Skeletal muscle satellite cell (primary cell): Measurements from ENCODE around the gene ZNF608. TPM values are rescaled to one million over a fixed set of nuclear protein-coding genes. Genes with fewer than 3 reads are reported as not detected.
A peak's percentile ranks its signal among the peaks of the same experiment; 100 is the strongest.

Experiments used
- H3K27me3 ChIP-seq: 2 replicates; pipeline ENCODE4 v1.7.0; 2013; ENCODE audit warnings: low read length; ENCODE audit not compliant: control insufficient read depth, insufficient read depth
- H3K36me3 ChIP-seq: 2 replicates; pipeline ENCODE4 v1.7.0; 2013; ENCODE audit warnings: mild to moderate bottlenecking, control low read depth, low read length; ENCODE audit not compliant: insufficient read depth
- H3K4me1 ChIP-seq: 2 replicates; pipeline ENCODE4 v1.7.0; 2013; ENCODE audit warnings: low read length; ENCODE audit not compliant: control insufficient read depth, insufficient read depth
- H3K4me2 ChIP-seq: 2 replicates; pipeline ENCODE4 v1.7.0; 2013; ENCODE audit warnings: mild to moderate bottlenecking, low read length
- H3K4me3 ChIP-seq: 2 replicates; pipeline ENCODE4 v1.7.0; 2013; ENCODE audit warnings: low read length
- H3K9ac ChIP-seq: 2 replicates; pipeline ENCODE4 v1.7.0; 2013; ENCODE audit warnings: mild to moderate bottlenecking, low read depth, low read length, moderate library complexity
- H3K9me3 ChIP-seq: replicated peaks from 2 replicates; pipeline ENCODE4 v1.7.0; 2013; ENCODE audit warnings: mild to moderate bottlenecking, control low read depth, low read length
- total RNA-seq: library from RNA; depleted of rRNA; stranded (reverse); fragments of >200 nt; gene quantifications from 2 replicates; pipeline ENCODE4 v1.2.3, GENCODE V29; 2012; rRNA removed

Gene ZNF608, protein sequence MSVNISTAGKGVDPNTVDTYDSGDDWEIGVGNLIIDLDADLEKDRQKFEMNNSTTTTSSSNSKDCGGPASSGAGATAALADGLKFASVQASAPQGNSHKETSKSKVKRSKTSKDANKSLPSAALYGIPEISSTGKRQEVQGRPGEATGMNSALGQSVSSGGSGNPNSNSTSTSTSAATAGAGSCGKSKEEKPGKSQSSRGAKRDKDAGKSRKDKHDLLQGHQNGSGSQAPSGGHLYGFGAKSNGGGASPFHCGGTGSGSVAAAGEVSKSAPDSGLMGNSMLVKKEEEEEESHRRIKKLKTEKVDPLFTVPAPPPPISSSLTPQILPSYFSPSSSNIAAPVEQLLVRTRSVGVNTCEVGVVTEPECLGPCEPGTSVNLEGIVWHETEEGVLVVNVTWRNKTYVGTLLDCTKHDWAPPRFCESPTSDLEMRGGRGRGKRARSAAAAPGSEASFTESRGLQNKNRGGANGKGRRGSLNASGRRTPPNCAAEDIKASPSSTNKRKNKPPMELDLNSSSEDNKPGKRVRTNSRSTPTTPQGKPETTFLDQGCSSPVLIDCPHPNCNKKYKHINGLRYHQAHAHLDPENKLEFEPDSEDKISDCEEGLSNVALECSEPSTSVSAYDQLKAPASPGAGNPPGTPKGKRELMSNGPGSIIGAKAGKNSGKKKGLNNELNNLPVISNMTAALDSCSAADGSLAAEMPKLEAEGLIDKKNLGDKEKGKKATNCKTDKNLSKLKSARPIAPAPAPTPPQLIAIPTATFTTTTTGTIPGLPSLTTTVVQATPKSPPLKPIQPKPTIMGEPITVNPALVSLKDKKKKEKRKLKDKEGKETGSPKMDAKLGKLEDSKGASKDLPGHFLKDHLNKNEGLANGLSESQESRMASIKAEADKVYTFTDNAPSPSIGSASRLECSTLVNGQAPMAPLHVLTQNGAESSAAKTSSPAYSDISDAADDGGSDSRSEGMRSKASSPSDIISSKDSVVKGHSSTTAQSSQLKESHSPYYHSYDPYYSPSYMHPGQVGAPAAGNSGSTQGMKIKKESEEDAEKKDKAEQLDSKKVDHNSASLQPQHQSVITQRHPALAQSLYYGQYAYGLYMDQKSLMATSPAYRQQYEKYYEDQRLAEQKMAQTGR (N-terminal part only)
- total RNA-seq, result 3.5 and 5.7 TPM in 2 replicates

DNA sequence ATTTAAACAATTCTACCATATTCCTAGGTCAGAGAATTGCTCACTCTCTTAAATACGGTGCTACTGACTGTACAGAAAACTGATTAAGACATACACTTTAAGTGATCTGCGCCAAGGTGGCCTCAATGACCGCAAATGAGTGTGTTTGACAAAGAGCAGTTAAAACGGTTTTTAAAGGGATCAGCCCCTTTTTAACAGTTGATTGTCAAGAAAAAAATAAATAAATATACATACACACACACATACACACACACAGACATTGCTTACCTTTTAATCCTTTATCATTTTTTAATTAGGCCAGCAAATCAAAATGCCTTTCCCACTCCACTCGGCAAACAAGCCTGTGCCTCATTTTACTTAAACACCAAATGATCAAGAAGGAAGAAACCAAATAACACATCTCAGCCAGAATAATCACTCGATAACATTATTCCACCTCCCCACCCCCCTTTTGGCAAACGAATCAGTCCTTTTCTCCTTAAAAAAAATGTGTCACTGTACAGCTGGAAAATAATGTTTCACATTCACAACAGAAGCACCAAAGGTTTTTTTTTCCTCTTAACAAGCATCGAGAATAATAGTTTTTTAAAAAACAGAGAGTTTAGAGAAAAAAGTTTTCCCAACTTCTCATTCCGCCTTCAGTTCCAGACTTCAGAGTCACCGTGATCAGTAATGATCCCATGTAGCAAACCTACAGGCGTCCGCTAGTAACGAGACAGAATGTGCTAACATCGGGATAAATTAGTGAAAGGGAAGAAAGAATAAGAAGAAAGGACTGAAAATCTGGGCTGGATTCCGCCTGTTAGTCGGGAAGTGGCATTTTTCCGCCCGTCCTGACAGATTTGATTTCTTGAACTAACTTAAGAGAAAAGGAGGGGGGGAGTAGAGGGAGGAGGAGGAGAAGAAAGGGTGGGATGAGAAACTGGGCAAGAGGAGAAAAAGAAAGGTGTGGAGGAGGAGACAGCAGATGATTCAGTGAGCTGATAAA is at the start of gene ZNF608:
ZNF608 (minus strand) TSS at position 712 of the 988 bp plus-strand sequence. CDS start 1,650 bp downstream, outside the sequence.
- H3K9me3 ChIP-seq, result no peaks in the 10 kb centered on the region
- peak within 1 kb of the TSS; percentile 94 for H3K4me2 ChIP-seq
- no peaks in the 10 kb centered on the region for H3K36me3 ChIP-seq
- H3K4me1 ChIP-seq, result peaks cover 40% of the 10 kb centered on the region
- peak within 1 kb of the TSS; percentile 80 for H3K4me3 ChIP-seq
- peak within 1 kb of the TSS; percentile 86 for H3K9ac ChIP-seq
- H3K27me3 ChIP-seq, result no peaks in the 10 kb centered on the region

DNA sequence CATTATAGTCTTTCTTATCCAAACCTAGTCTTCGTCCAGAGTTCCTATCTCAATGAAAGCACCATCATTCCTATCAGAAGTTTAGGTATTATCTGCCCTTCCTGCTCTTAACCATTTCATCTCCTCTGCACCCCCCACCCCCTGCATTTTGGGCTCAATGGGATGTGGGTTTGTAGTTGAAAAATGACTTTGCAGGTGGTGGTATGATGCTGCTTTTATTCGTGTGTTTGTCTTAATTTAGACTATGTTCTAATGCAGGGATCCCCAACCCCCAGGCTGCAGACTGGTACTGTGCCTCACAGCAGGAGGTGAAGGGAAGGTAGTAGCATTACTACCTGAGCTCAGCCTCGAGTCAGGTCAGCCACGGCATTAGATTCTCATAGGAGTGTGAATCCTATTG is 49.4 kb upstream of the ZNF608 start:
- Histone ChIP-seq H3K9ac (no peak overlapping the region), H3K4me3 (no peak overlapping the region)

DNA sequence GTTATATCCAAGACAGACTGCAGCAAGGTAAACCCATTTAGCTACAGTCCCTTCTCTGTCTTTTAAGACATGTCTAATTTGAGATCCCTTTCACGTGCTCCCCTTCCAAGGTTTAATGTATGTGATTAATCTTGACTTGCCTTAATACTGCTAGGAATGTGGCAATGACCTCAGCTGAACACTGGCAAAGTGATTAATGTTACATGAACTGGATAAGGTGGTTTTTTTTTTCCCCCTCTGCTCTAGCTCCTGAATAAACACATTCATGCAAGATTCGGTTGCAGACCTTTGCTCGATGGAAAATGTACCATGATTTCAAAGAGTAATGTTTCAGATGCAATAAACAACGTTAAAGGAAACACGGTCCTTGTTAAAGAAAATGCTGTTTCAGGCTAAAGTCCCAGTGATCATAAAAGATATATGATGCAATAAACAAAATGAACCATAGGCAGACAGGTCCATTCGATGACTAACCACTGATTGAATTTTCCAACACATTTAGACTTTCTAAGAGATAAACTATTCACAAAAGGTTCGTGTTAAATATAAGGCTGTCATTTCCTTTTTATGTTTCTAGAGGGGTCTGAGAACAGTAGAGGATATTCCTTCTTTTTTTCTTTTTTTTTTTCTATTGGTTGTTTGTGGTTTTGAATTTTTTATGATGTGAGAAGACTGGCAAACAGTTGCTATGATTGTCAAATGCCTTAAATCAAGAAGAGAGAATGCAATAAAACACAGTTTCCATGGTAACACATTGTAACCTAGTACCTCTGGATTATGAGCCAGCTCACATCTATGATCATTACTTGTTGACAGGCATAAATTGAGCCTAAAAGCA is 44.7 kb upstream of the ZNF608 start:
- Histone ChIP-seq H3K4me1 (peaks cover 18% of the 10 kb centered on the region), H3K9me3 (no peaks in the 10 kb centered on the region), H3K4me3 (no peak overlapping the region), H3K27me3 (no peaks in the 10 kb centered on the region), H3K4me2 (peak overlapping the region; percentile 22), H3K9ac (no peak overlapping the region), H3K36me3 (no peaks in the 10 kb centered on the region)

More for the DNA sequence above, 49.4 kb upstream of the ZNF608 start:
- Histone ChIP-seq H3K4me1 (peaks cover 9% of the 10 kb centered on the region), H3K27me3 (no peaks in the 10 kb centered on the region), H3K4me2 (no peak overlapping the region), H3K9me3 (no peaks in the 10 kb centered on the region), H3K36me3 (no peaks in the 10 kb centered on the region)

DNA sequence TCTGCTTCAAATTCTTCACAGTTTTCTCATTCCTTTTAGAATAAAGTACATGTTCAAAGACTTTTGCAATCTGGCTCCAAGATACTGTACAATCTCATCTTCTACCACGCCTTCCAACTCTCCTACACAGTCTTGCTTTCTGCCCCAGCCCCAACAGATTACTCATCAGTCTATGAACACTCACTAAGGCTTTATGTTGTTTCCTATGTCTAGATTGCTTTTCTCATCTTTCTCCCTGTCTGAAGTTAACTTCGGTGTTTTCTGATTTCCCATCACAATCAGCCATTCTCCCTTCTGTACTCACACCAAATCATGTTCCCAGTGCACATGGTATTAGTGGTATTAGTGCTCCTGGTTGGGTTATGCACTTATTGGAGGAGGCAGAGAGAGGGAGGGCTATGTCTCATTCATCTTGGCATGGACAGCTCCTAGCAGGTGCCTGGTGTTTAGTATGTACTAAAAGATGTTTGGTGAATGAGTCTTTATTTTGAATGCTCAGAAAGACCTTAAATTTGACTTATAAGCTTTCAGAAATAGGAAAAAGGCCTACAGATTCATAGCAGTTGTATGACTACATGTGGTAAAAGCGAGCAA is 44.0 kb upstream of the ZNF608 start:
- Histone ChIP-seq H3K4me2 (peak overlapping the region; percentile 22), H3K9ac (no peak overlapping the region), H3K4me3 (no peak overlapping the region), H3K36me3 (no peaks in the 10 kb centered on the region), H3K4me1 (peaks cover 18% of the 10 kb centered on the region), H3K27me3 (no peaks in the 10 kb centered on the region), H3K9me3 (no peaks in the 10 kb centered on the region)

DNA sequence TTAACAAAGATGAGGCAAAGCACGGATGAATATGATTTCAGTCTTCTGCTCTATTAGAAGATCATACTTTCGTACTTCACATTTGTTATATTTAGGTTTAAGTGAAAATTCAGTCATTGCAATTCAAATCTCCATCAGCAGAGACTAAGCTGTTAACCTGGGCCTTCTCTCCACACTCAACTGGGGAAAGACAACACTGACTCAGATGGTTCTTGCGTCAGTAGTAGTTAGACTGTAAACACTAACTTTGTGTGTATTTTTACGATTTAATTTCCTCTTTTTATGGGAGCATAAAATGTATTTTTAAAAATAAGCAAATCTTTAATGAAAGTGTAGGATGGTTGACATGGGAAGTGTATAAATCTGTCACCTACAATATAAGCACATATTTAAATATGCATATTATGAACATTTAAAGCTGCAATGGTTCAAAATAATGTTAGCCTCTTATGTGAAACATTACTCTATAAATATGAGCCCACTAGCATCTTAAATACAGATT is 42.7 kb upstream of the ZNF608 start:
- Histone ChIP-seq H3K9ac (no peak overlapping the region), H3K4me1 (peaks cover 18% of the 10 kb centered on the region), H3K9me3 (no peaks in the 10 kb centered on the region), H3K36me3 (no peaks in the 10 kb centered on the region), H3K4me2 (no peak overlapping the region), H3K27me3 (no peaks in the 10 kb centered on the region), H3K4me3 (no peak overlapping the region)

DNA sequence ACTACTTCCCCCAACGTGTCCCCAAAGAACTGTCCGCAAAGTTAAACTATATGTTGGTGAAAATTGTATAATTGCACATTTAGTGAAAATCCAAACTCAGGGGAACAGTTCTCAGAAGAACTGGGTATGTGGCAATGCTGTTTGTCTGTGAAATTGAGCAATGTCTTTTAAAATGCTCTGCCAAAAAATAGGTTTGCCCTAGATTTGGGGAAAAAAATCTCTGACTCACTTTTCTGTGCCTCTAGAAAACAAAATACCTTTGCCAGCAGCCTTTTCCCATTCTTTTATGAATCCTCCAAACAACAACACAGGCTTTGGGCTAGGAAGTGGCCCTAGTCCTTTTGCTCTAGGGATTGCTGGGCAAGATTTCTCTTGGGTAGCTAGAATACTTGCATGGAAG is 37.4 kb upstream of the ZNF608 start:
- Histone ChIP-seq H3K4me3 (no peak overlapping the region), H3K9me3 (no peaks in the 10 kb centered on the region)

DNA sequence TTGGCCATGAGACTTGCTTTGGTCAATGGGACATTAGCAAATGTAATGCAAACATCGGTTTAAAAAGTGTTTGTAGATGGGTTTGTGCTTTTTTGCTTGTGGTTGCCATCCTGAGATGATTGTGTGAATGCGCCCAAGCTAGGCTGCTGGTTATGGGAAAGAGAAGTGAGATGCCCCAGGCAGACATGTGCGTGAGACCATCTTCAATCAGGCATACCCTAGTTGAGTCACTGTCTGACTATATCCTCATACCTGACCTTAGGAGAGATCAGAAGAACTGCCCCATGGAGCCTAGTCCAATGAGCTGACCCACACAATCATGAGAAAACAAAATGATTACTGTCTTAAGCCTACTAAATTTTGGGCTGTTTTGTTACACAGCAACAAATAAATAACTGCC is 36.8 kb upstream of the ZNF608 start:
- no peaks in the 10 kb centered on the region for H3K9me3 ChIP-seq
- H3K36me3 ChIP-seq, result no peaks in the 10 kb centered on the region
- H3K4me3 ChIP-seq, result no peak overlapping the region
- no peak overlapping the region for H3K9ac ChIP-seq
- peaks cover 3% of the 10 kb centered on the region for H3K4me1 ChIP-seq
- no peak overlapping the region for H3K4me2 ChIP-seq
- no peaks in the 10 kb centered on the region for H3K27me3 ChIP-seq

More for the DNA sequence above, 37.4 kb upstream of the ZNF608 start:
- H3K36me3 ChIP-seq, result no peaks in the 10 kb centered on the region
- H3K27me3 ChIP-seq, result no peaks in the 10 kb centered on the region
- no peak overlapping the region for H3K9ac ChIP-seq
- H3K4me1 ChIP-seq, result peaks cover 3% of the 10 kb centered on the region
- H3K4me2 ChIP-seq, result no peak overlapping the region

DNA sequence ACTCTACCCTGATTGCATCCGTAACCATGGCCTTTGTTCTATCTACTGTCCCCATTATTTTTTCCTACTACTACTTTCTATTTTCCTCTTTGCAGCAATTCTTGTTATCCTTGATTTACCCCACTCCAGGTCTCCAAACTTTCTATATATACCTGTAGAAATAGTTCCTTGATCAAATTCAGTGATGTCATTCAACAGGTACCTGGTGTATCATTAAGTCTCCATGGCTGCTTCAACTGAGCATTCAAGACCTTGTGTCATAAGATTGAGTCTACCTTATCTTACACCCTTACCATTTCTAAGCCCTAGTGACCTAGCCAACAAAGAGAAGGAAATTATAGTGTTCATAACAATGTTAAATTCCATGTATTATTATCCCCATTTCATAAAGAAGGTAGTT is 35.8 kb upstream of the ZNF608 start:
- Histone ChIP-seq H3K4me3 (no peak overlapping the region), H3K4me1 (peaks cover 3% of the 10 kb centered on the region), H3K9ac (no peak overlapping the region), H3K27me3 (no peaks in the 10 kb centered on the region), H3K4me2 (no peak overlapping the region), H3K9me3 (no peaks in the 10 kb centered on the region), H3K36me3 (no peaks in the 10 kb centered on the region)

DNA sequence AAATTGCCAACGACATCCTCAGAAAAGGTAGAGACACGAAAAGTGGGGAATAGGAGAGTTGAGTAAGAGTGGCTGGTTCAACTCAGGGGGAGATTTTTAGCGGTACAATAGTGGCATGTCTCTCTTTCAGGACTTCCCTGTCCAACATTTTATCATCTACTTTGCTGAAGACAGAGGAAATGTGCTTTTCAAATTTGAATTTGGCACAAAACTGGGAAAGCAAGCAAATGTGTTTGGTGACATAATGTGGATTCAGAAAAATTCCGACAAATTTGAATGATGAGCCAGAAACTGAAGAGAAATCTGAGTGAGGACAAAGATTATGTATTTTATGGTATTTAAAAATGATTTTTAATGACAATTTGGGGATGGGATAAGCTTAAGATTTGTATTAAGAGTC is 33.6 kb upstream of the ZNF608 start:
- H3K9me3 ChIP-seq, result no peaks in the 10 kb centered on the region
- peaks cover 3% of the 10 kb centered on the region for H3K4me1 ChIP-seq
- H3K4me2 ChIP-seq, result no peak overlapping the region
- no peak overlapping the region for H3K4me3 ChIP-seq
- H3K9ac ChIP-seq, result no peak overlapping the region
- no peaks in the 10 kb centered on the region for H3K36me3 ChIP-seq
- H3K27me3 ChIP-seq, result no peaks in the 10 kb centered on the region
